HEK293 (cell line): ENCODE data around the gene BUB1.

Source experiments
- CTCF ChIA-PET: fragments of 350-600 bp; formaldehyde crosslinking; extraction: SDS; loops from one replicate; lab custom pipeline; 2021; ENCODE audit warnings: antibody characterized with exemption; lab: Yijun Ruan, JAX
- POLR2A ChIA-PET: fragments of 300-600 bp; formaldehyde crosslinking; extraction: SDS; loops from one replicate; lab custom pipeline; 2020; ENCODE audit warnings: antibody characterized with exemption, inconsistent platforms; lab: Yijun Ruan, JAX
- H3K27ac ChIP-seq: fragments of 200-500 bp; sonication (Bioruptor generic); 2 replicates; pipeline ENCODE4 v1.5.1; 2014; ENCODE audit warnings: low read depth, low read length, control low read depth, inconsistent platforms; ENCODE audit errors: extremely low read depth
- H3K36me3 ChIP-seq, 2 experiments: fragments of 200-500 bp in 1 of 2; sonication (Bioruptor generic) in 1 of 2; 1 replicate in 1 of 2; 2 replicates in 1 of 2; pipeline ENCODE4 v1.5.1; 2014 to 2017; ENCODE audit warnings: inconsistent platforms in 2 of 2, low read length in 2 of 2; ENCODE audit not compliant: control insufficient read depth in 2 of 2, insufficient read depth in 1 of 2
- H3K4me1 ChIP-seq: fragments of 200-500 bp; sonication (Bioruptor generic); 2 replicates; pipeline ENCODE4 v1.5.1; 2014; ENCODE audit warnings: mild to moderate bottlenecking, low read length, inconsistent platforms; ENCODE audit not compliant: control insufficient read depth, insufficient read depth
- H3K4me3 ChIP-seq: 2 replicates; pipeline ENCODE4 v1.5.1; 2011; ENCODE audit warnings: low read depth, mild to moderate bottlenecking, control low read depth, low read length, moderate library complexity
- H3K9me3 ChIP-seq: fragments of 200-500 bp; sonication (Bioruptor generic); 2 replicates; pipeline ENCODE4 v1.5.1; 2014; ENCODE audit warnings: low read depth, low read length, inconsistent platforms; ENCODE audit not compliant: control insufficient read depth, insufficient read depth
- HOXA7 ChIP-seq: sonication (generic); formaldehyde crosslinking; IDR thresholded peaks from 2 replicates; pipeline ENCODE4 v1.8.1; 2022; ENCODE audit warnings: missing genetic modification reagents, borderline replicate concordance
- SALL2 ChIP-seq: fragments of 450-650 bp; formaldehyde crosslinking; IDR thresholded peaks from 2 replicates; pipeline ENCODE4 v1.5.0; 2017; ENCODE audit warnings: missing biosample characterization, mild to moderate bottlenecking, missing genetic modification characterization, borderline replicate concordance
- SETDB1 ChIP-seq: IDR thresholded peaks from one replicate; pipeline ENCODE4 v1.6.1; 2017; ENCODE audit warnings: mild to moderate bottlenecking, low read length, moderate library complexity, mixed read lengths; ENCODE audit not compliant: insufficient read length
- ZBTB1 ChIP-seq: fragments of 450-650 bp; formaldehyde crosslinking; IDR thresholded peaks from 2 replicates; pipeline ENCODE4 v1.5.1; 2016; ENCODE audit warnings: missing biosample characterization, missing genetic modification characterization
- ZIC2 ChIP-seq: fragments of 450-650 bp; formaldehyde crosslinking; IDR thresholded peaks from 2 replicates; pipeline ENCODE4 v1.5.1; 2016; ENCODE audit warnings: missing biosample characterization, missing genetic modification characterization
- ZNF114 ChIP-seq: fragments of 450-650 bp; formaldehyde crosslinking; IDR thresholded peaks from 2 replicates; pipeline ENCODE4 v1.5.0; 2017; ENCODE audit warnings: missing biosample characterization, missing genetic modification characterization
- ZNF174 ChIP-seq: fragments of 450-650 bp; formaldehyde crosslinking; IDR thresholded peaks from 2 replicates; pipeline ENCODE4 v1.5.0; 2017; ENCODE audit warnings: missing biosample characterization, mild to moderate bottlenecking, missing genetic modification characterization
- ZNF214 ChIP-seq: fragments of 450-650 bp; formaldehyde crosslinking; IDR thresholded peaks from 2 replicates; pipeline ENCODE4 v1.5.1; 2017; ENCODE audit warnings: missing biosample characterization, mild to moderate bottlenecking, missing genetic modification characterization, borderline replicate concordance
- ZNF394 ChIP-seq: fragments of 450-650 bp; formaldehyde crosslinking; IDR thresholded peaks from 2 replicates; pipeline ENCODE4 v1.5.1; 2016; ENCODE audit warnings: missing biosample characterization, missing genetic modification characterization, mild to moderate bottlenecking, moderate library complexity, borderline replicate concordance
- ZNF530 ChIP-seq: fragments of 450-650 bp; formaldehyde crosslinking; IDR thresholded peaks from 2 replicates; pipeline ENCODE4 v1.5.1; 2016; ENCODE audit warnings: low read depth, missing biosample characterization, missing genetic modification characterization
- ZNF549 ChIP-seq: fragments of 450-650 bp; IDR thresholded peaks from 2 replicates; pipeline ENCODE4 v1.5.1; 2018; ENCODE audit warnings: missing biosample characterization, missing genetic modification characterization, mild to moderate bottlenecking, inconsistent platforms, moderate library complexity
- ZNF624 ChIP-seq: fragments of 450-650 bp; formaldehyde crosslinking; IDR thresholded peaks from 2 replicates; pipeline ENCODE4 v1.5.1; 2017; ENCODE audit warnings: missing biosample characterization, missing genetic modification characterization
- ZNF664 ChIP-seq: fragments of 450-650 bp; formaldehyde crosslinking; IDR thresholded peaks from 2 replicates; pipeline ENCODE4 v1.5.1; 2016; ENCODE audit warnings: missing biosample characterization, missing genetic modification characterization
- ZNF830 ChIP-seq: fragments of 450-650 bp; IDR thresholded peaks from 2 replicates; pipeline ENCODE4 v1.5.0; 2018; ENCODE audit warnings: missing biosample characterization, missing genetic modification characterization, low read depth, mild to moderate bottlenecking, moderate library complexity
- TF ChIP-seq, protein P1 (sequence below): fragments of 450-650 bp; IDR thresholded peaks from 2 replicates; pipeline ENCODE4 v1.5.1; 2018; ENCODE audit warnings: missing biosample characterization, missing genetic modification characterization
- TF ChIP-seq, protein P2 (sequence below): fragments of 450-650 bp; formaldehyde crosslinking; IDR thresholded peaks from 2 replicates; pipeline ENCODE4 v1.5.1; 2017; ENCODE audit warnings: missing biosample characterization, missing genetic modification characterization
- TF ChIP-seq, protein P3 (sequence below): sonication (generic); formaldehyde crosslinking; IDR thresholded peaks from 2 replicates; pipeline ENCODE4 v1.8.1; 2022; ENCODE audit warnings: mild to moderate bottlenecking, moderate library complexity, missing genetic modification reagents
- TF ChIP-seq, protein P4 (sequence below): fragments of 450-650 bp; formaldehyde crosslinking; IDR thresholded peaks from 2 replicates; pipeline ENCODE4 v1.5.1; 2016; ENCODE audit warnings: missing biosample characterization, missing genetic modification characterization
- TF ChIP-seq, protein P5 (sequence below): fragments of 450-650 bp; formaldehyde crosslinking; optimal IDR thresholded peaks from 2 replicates; pipeline ENCODE3; 2016; ENCODE audit warnings: missing biosample characterization, mild to moderate bottlenecking, missing genetic modification characterization
- TF ChIP-seq, protein P6 (sequence below): fragments of 450-650 bp; formaldehyde crosslinking; IDR thresholded peaks from 2 replicates; pipeline ENCODE4 v1.5.1; 2017; ENCODE audit warnings: missing biosample characterization, missing genetic modification characterization
- TF ChIP-seq, protein P7 (sequence below): fragments of 450-650 bp; formaldehyde crosslinking; IDR thresholded peaks from 2 replicates; pipeline ENCODE4 v1.5.1; 2016; ENCODE audit warnings: missing biosample characterization, missing genetic modification characterization

Gene BUB1

DNA sequence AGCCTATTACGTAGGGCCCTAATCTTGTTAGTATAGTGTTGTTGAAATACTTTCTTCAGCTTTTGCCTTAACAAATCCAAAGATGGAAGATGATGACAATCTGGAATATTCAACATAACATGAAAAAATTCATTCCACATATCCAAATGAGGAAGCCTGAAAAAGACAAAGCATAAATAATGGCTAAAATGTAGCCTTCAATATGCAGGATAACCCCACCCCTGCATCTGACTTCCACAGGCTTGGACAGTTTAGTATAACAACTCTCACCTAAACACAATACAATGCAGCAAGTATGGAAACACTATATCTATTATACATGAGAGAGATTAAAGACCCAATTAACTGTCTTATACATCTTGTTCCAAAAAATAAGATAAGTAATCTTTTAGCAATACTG is 39.9 kb downstream of the BUB1 start:
- H3K4me3 ChIP-seq = no peak overlapping the region
- peaks cover 52 to 74% of the 10 kb centered on the region in 2 experiments for H3K36me3 ChIP-seq
- no peaks in the 10 kb centered on the region for H3K4me1 ChIP-seq
- H3K9me3 ChIP-seq = no peaks in the 10 kb centered on the region
- TF ChIP-seq ZNF394 (tag by site-specific recombination) (no peak), ZNF214 (tag by site-specific recombination) (no peak), ZNF830 (no peak), SALL2 (no peak), SETDB1 (no peak), ZNF174 (tag by site-specific recombination) (no peak), HOXA7 (CRISPR knock-in tag) (no peak), ZNF114 (tag by site-specific recombination) (no peak), ZNF530 (tag by site-specific recombination) (no peak), ZIC2 (no peak), ZNF549 (tag by site-specific recombination) (no peak)
- TF ChIP-seq, protein P1, sequence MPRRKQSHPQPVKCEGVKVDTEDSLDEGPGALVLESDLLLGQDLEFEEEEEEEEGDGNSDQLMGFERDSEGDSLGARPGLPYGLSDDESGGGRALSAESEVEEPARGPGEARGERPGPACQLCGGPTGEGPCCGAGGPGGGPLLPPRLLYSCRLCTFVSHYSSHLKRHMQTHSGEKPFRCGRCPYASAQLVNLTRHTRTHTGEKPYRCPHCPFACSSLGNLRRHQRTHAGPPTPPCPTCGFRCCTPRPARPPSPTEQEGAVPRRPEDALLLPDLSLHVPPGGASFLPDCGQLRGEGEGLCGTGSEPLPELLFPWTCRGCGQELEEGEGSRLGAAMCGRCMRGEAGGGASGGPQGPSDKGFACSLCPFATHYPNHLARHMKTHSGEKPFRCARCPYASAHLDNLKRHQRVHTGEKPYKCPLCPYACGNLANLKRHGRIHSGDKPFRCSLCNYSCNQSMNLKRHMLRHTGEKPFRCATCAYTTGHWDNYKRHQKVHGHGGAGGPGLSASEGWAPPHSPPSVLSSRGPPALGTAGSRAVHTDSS (tag by site-specific recombination) = no peak
- TF ChIP-seq, protein P2, sequence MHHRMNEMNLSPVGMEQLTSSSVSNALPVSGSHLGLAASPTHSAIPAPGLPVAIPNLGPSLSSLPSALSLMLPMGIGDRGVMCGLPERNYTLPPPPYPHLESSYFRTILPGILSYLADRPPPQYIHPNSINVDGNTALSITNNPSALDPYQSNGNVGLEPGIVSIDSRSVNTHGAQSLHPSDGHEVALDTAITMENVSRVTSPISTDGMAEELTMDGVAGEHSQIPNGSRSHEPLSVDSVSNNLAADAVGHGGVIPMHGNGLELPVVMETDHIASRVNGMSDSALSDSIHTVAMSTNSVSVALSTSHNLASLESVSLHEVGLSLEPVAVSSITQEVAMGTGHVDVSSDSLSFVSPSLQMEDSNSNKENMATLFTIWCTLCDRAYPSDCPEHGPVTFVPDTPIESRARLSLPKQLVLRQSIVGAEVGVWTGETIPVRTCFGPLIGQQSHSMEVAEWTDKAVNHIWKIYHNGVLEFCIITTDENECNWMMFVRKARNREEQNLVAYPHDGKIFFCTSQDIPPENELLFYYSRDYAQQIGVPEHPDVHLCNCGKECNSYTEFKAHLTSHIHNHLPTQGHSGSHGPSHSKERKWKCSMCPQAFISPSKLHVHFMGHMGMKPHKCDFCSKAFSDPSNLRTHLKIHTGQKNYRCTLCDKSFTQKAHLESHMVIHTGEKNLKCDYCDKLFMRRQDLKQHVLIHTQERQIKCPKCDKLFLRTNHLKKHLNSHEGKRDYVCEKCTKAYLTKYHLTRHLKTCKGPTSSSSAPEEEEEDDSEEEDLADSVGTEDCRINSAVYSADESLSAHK (tag by site-specific recombination) = no peak
- TF ChIP-seq, protein P3, sequence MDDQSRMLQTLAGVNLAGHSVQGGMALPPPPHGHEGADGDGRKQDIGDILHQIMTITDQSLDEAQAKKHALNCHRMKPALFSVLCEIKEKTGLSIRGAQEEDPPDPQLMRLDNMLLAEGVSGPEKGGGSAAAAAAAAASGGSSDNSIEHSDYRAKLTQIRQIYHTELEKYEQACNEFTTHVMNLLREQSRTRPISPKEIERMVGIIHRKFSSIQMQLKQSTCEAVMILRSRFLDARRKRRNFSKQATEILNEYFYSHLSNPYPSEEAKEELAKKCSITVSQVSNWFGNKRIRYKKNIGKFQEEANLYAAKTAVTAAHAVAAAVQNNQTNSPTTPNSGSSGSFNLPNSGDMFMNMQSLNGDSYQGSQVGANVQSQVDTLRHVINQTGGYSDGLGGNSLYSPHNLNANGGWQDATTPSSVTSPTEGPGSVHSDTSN (CRISPR knock-in tag) = no peak
- no peak overlapping the region for H3K27ac ChIP-seq
- POLR2A ChIA-PET = interaction anchor here (0.6 to 1.6 kb wide), 2 partner anchors 20 to 40 kb away, joined by 3 to 4 read pairs; partner anchors contain the start of gene BUB1
- CTCF ChIA-PET = interaction anchor here (1.1 kb wide), 1 partner anchor 117 kb away, joined by 3 read pairs; no protein-coding TSS in a partner anchor

DNA sequence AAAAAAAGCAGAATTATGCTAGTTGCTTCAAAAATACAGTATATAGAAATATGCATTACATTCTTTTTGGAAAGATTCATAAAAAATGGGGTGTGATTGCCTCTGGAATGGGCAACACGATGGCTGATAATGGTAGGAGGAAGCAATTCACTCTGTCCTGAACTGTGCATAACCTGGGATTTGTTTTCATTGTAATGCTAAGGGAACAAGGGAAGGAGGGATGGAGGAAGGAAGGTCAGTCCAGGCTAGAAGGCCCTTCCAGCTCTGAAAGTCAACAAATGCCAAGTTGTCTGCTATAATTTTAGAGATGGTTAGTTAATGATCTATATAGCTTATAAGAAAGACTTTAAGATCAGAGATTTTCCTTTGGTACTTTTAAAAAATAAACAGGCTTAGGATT is 40.8 kb downstream of the BUB1 start:
- TF ChIP-seq ZBTB1 (tag by site-specific recombination) (no peak), ZNF664 (tag by site-specific recombination) (no peak), ZNF624 (tag by site-specific recombination) (no peak)
- TF ChIP-seq, protein P4, sequence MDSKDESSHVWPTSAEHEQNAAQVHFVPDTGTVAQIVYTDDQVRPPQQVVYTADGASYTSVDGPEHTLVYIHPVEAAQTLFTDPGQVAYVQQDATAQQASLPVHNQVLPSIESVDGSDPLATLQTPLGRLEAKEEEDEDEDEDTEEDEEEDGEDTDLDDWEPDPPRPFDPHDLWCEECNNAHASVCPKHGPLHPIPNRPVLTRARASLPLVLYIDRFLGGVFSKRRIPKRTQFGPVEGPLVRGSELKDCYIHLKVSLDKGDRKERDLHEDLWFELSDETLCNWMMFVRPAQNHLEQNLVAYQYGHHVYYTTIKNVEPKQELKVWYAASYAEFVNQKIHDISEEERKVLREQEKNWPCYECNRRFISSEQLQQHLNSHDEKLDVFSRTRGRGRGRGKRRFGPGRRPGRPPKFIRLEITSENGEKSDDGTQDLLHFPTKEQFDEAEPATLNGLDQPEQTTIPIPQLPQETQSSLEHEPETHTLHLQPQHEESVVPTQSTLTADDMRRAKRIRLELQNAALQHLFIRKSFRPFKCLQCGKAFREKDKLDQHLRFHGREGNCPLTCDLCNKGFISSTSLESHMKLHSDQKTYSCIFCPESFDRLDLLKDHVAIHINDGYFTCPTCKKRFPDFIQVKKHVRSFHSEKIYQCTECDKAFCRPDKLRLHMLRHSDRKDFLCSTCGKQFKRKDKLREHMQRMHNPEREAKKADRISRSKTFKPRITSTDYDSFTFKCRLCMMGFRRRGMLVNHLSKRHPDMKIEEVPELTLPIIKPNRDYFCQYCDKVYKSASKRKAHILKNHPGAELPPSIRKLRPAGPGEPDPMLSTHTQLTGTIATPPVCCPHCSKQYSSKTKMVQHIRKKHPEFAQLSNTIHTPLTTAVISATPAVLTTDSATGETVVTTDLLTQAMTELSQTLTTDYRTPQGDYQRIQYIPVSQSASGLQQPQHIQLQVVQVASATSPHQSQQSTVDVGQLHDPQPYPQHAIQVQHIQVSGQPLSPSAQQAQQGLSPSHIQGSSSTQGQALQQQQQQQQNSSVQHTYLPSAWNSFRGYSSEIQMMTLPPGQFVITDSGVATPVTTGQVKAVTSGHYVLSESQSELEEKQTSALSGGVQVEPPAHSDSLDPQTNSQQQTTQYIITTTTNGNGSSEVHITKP (tag by site-specific recombination) = no peak
- TF ChIP-seq, protein P5, sequence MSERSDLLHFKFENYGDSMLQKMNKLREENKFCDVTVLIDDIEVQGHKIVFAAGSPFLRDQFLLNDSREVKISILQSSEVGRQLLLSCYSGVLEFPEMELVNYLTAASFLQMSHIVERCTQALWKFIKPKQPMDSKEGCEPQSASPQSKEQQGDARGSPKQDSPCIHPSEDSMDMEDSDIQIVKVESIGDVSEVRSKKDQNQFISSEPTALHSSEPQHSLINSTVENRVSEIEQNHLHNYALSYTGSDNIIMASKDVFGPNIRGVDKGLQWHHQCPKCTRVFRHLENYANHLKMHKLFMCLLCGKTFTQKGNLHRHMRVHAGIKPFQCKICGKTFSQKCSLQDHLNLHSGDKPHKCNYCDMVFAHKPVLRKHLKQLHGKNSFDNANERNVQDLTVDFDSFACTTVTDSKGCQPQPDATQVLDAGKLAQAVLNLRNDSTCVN (tag by site-specific recombination) = no peak
- TF ChIP-seq, protein P6, sequence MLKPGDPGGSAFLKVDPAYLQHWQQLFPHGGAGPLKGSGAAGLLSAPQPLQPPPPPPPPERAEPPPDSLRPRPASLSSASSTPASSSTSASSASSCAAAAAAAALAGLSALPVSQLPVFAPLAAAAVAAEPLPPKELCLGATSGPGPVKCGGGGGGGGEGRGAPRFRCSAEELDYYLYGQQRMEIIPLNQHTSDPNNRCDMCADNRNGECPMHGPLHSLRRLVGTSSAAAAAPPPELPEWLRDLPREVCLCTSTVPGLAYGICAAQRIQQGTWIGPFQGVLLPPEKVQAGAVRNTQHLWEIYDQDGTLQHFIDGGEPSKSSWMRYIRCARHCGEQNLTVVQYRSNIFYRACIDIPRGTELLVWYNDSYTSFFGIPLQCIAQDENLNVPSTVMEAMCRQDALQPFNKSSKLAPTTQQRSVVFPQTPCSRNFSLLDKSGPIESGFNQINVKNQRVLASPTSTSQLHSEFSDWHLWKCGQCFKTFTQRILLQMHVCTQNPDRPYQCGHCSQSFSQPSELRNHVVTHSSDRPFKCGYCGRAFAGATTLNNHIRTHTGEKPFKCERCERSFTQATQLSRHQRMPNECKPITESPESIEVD (tag by site-specific recombination) = no peak
- TF ChIP-seq, protein P7, sequence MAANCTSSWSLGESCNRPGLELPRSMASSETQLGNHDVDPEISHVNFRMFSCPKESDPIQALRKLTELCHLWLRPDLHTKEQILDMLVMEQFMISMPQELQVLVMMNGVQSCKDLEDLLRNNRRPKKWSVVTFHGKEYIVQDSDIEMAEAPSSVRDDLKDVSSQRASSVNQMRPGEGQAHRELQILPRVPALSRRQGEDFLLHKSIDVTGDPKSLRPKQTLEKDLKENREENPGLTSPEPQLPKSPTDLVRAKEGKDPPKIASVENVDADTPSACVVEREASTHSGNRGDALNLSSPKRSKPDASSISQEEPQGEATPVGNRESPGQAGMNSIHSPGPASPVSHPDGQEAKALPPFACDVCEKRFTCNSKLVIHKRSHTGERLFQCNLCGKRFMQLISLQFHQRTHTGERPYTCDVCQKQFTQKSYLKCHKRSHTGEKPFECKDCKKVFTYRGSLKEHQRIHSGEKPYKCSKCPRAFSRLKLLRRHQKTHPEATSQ = no peak
- POLR2A ChIA-PET = no interaction called here
- Histone ChIP-seq H3K4me1 (no peaks in the 10 kb centered on the region), H3K27ac (no peak overlapping the region), H3K36me3 (peaks cover 48 to 65% of the 10 kb centered on the region in 2 experiments), H3K9me3 (no peaks in the 10 kb centered on the region), H3K4me3 (no peak overlapping the region)
- CTCF ChIA-PET = interaction anchor here (1.1 kb wide), 1 partner anchor 118 kb away, joined by 3 read pairs; no protein-coding TSS in a partner anchor
